Activated naive CD4-positive, alpha-beta T cell treated with anti-CD3 and anti-CD28 coated beads, Interleukin-2, amount 50 U/mL, for 24 hours (primary cell): Measurements from ENCODE around the gene MRPL43.

Experiments used
- H3K27ac Mint-ChIP-seq: one replicate; pipeline ENCODE4 v1.8.0; 2021; ENCODE audit warnings: mild to moderate bottlenecking, mixed read lengths
- H3K27me3 Mint-ChIP-seq: one replicate; pipeline ENCODE4 v1.8.0; 2021; ENCODE audit warnings: mixed read lengths
- H3K36me3 Mint-ChIP-seq: one replicate; pipeline ENCODE4 v1.8.0; 2021; ENCODE audit warnings: mixed read lengths
- H3K4me1 Mint-ChIP-seq: one replicate; pipeline ENCODE4 v1.8.0; 2021; ENCODE audit warnings: mixed read lengths
- H3K4me3 Mint-ChIP-seq: one replicate; pipeline ENCODE4 v1.8.0; 2021; ENCODE audit warnings: mild to moderate bottlenecking, mixed read lengths
- H3K9me3 Mint-ChIP-seq: one replicate; pipeline ENCODE4 v1.8.0; 2021; ENCODE audit warnings: mixed read lengths

MRPL43 gene

GRCh38 chr10:101011517-101012423, 24.5 kb upstream of the MRPL43 start:
- H3K36me3 Mint-ChIP-seq, result no peaks in the 10 kb centered on the region
- H3K27me3 Mint-ChIP-seq, result peaks cover 13% of the 10 kb centered on the region
- no peak overlapping the region for H3K4me3 Mint-ChIP-seq
- no peak overlapping the region for H3K27ac Mint-ChIP-seq
- no peaks in the 10 kb centered on the region for H3K9me3 Mint-ChIP-seq
- H3K4me1 Mint-ChIP-seq, result peaks cover 24% of the 10 kb centered on the region

GRCh38 chr10:101010329-101010728, 23.0 kb upstream of the MRPL43 start:
- Mint-ChIP-seq H3K4me3 (no peak overlapping the region), H3K4me1 (peaks cover 23% of the 10 kb centered on the region), H3K27ac (no peak overlapping the region), H3K9me3 (no peaks in the 10 kb centered on the region), H3K36me3 (no peaks in the 10 kb centered on the region), H3K27me3 (peaks cover 4% of the 10 kb centered on the region)

- Mint-ChIP-seq H3K27me3 (peaks cover 3% of the 10 kb centered on the region), H3K9me3 (no peaks in the 10 kb centered on the region), H3K36me3 (no peaks in the 10 kb centered on the region), H3K27ac (no peak overlapping the region), H3K4me1 (peaks cover 11% of the 10 kb centered on the region), H3K4me3 (no peak overlapping the region)
Observed at GRCh38 chr10:101008823-101009423, 21.6 kb upstream of the MRPL43 start.

GRCh38 chr10:101007915-101008822, 20.9 kb upstream of the MRPL43 start:
- Mint-ChIP-seq H3K36me3 (no peaks in the 10 kb centered on the region), H3K4me1 (peaks cover 7% of the 10 kb centered on the region), H3K9me3 (no peaks in the 10 kb centered on the region), H3K4me3 (no peak overlapping the region), H3K27ac (no peak overlapping the region), H3K27me3 (peaks cover 1% of the 10 kb centered on the region)

- no peaks in the 10 kb centered on the region for H3K9me3 Mint-ChIP-seq
- no peaks in the 10 kb centered on the region for H3K4me1 Mint-ChIP-seq
- no peaks in the 10 kb centered on the region for H3K27me3 Mint-ChIP-seq
- H3K4me3 Mint-ChIP-seq, result no peak overlapping the region
- H3K27ac Mint-ChIP-seq, result no peak overlapping the region
- H3K36me3 Mint-ChIP-seq, result no peaks in the 10 kb centered on the region
Observed at GRCh38 chr10:101007099-101007711, 19.9 kb upstream of the MRPL43 start.

GRCh38 chr10:101006593-101007098, 19.3 kb upstream of the MRPL43 start:
- Mint-ChIP-seq H3K27me3 (no peaks in the 10 kb centered on the region), H3K4me3 (no peak overlapping the region), H3K4me1 (no peaks in the 10 kb centered on the region), H3K9me3 (no peaks in the 10 kb centered on the region), H3K27ac (no peak overlapping the region), H3K36me3 (no peaks in the 10 kb centered on the region)

- H3K4me3 Mint-ChIP-seq, result no peak overlapping the region
- H3K27ac Mint-ChIP-seq, result no peak overlapping the region
- H3K27me3 Mint-ChIP-seq, result no peaks in the 10 kb centered on the region
- H3K36me3 Mint-ChIP-seq, result no peaks in the 10 kb centered on the region
- H3K9me3 Mint-ChIP-seq, result no peaks in the 10 kb centered on the region
- H3K4me1 Mint-ChIP-seq, result peaks cover 3% of the 10 kb centered on the region
Observed at GRCh38 chr10:101005869-101006567, 18.7 kb upstream of the MRPL43 start.

GRCh38 chr10:101005361-101005760, 18.1 kb upstream of the MRPL43 start:
- Mint-ChIP-seq H3K4me1 (peaks cover 5% of the 10 kb centered on the region), H3K36me3 (no peaks in the 10 kb centered on the region), H3K9me3 (no peaks in the 10 kb centered on the region), H3K4me3 (no peak overlapping the region), H3K27ac (no peak overlapping the region), H3K27me3 (no peaks in the 10 kb centered on the region)

GRCh38 chr10:101003639-101004206, 16.4 kb upstream of the MRPL43 start:
- H3K36me3 Mint-ChIP-seq, result no peaks in the 10 kb centered on the region
- no peak overlapping the region for H3K27ac Mint-ChIP-seq
- peaks cover 7% of the 10 kb centered on the region for H3K4me1 Mint-ChIP-seq
- no peaks in the 10 kb centered on the region for H3K27me3 Mint-ChIP-seq
- no peaks in the 10 kb centered on the region for H3K9me3 Mint-ChIP-seq
- H3K4me3 Mint-ChIP-seq, result no peak overlapping the region

GRCh38 chr10:101002456-101002855, 15.2 kb upstream of the MRPL43 start:
- Mint-ChIP-seq H3K27ac (no peak overlapping the region), H3K4me3 (no peak overlapping the region), H3K9me3 (no peaks in the 10 kb centered on the region), H3K36me3 (no peaks in the 10 kb centered on the region), H3K4me1 (peaks cover 16% of the 10 kb centered on the region), H3K27me3 (no peaks in the 10 kb centered on the region)

GRCh38 chr10:101001659-101002035, 14.3 kb upstream of the MRPL43 start:
- Mint-ChIP-seq H3K4me3 (no peak overlapping the region), H3K27me3 (no peaks in the 10 kb centered on the region), H3K27ac (no peak overlapping the region), H3K36me3 (no peaks in the 10 kb centered on the region), H3K9me3 (no peaks in the 10 kb centered on the region), H3K4me1 (peaks cover 17% of the 10 kb centered on the region)

- H3K27ac Mint-ChIP-seq, result peak overlapping the region; percentile 48
- no peaks in the 10 kb centered on the region for H3K27me3 Mint-ChIP-seq
- H3K36me3 Mint-ChIP-seq, result no peaks in the 10 kb centered on the region
- H3K9me3 Mint-ChIP-seq, result no peaks in the 10 kb centered on the region
- peaks cover 23% of the 10 kb centered on the region for H3K4me1 Mint-ChIP-seq
- H3K4me3 Mint-ChIP-seq, result peak overlapping the region; percentile 74
Observed at GRCh38 chr10:101000915-101001658, 13.8 kb upstream of the MRPL43 start.

- Mint-ChIP-seq H3K4me1 (peaks cover 25% of the 10 kb centered on the region), H3K27me3 (no peaks in the 10 kb centered on the region), H3K36me3 (no peaks in the 10 kb centered on the region), H3K27ac (no peak overlapping the region), H3K4me3 (peak overlapping the region; percentile 80), H3K9me3 (no peaks in the 10 kb centered on the region)
Observed at GRCh38 chr10:101000127-101000914, 13.0 kb upstream of the MRPL43 start.
